B cell (primary cell): ENCODE data around the gene KCNK2.

Experiments
- CTCF ChIP-seq: fragments of 200-600 bp; IDR thresholded peaks from one replicate; pipeline ENCODE4 v1.8.0; 2022; ENCODE audit warnings: antibody characterized with exemption, mild to moderate bottlenecking
- EZH2 ChIP-seq: IDR thresholded peaks from 2 replicates; pipeline ENCODE4 v1.6.1; 2012; ENCODE audit warnings: borderline replicate concordance, low read depth, mild to moderate bottlenecking, moderate library complexity, low read length; ENCODE audit not compliant: insufficient read depth, poor library complexity, severe bottlenecking

GRCh38 chr1:215119719-215120365 lies 37.3 kb downstream of the KCNK2 start:
- TF ChIP-seq CTCF (no peak), EZH2 (no peak)
